Activated CD8-positive, alpha-beta memory T cell treated with anti-CD3 and anti-CD28 coated beads, Interleukin-2, amount 50 U/mL, for 1 hour (primary cell): ENCODE measurements around the gene CPTP.

Experiments
- DNase-seq: peaks from one replicate; pipeline ENCODE4 v3.0.0-alpha.2; 2020; ENCODE audit errors: extremely low read depth

The CPTP gene

GRCh38 chr1:1319646-1319941 lies 5.0 kb upstream of the CPTP start:
- no peak for DNase-seq

GRCh38 chr1:1320666-1321448 lies 3.7 kb upstream of the CPTP start:
- no peak for DNase-seq

GRCh38 chr1:1321477-1321876 lies 3.1 kb upstream of the CPTP start:
- no peak for DNase-seq

GRCh38 chr1:1322418-1322817 lies 2.2 kb upstream of the CPTP start:
- DNase-seq = no peak

- DNase-seq = no peak
Observed at GRCh38 chr1:1322952-1323351, 1.6 kb upstream of the CPTP start.

GRCh38 chr1:1324084-1324523 lies 498 bp upstream of the CPTP start:
- no peak for DNase-seq

- DNase-seq = no peak
Observed at GRCh38 chr1:1325288-1326074, 879 bp downstream of the CPTP start.

- no peak for DNase-seq
Observed at GRCh38 chr1:1326075-1326605, 1.5 kb downstream of the CPTP start.

- no peak for DNase-seq
Observed at GRCh38 chr1:1327291-1327690, 2.7 kb downstream of the CPTP start.

GRCh38 chr1:1328254-1328653 lies 3.7 kb downstream of the CPTP start:
- DNase-seq = no peak

GRCh38 chr1:1329304-1330210 lies 5.0 kb downstream of the CPTP start:
- DNase-seq = no peak

GRCh38 chr1:1330366-1331067 lies 5.9 kb downstream of the CPTP start:
- no peak for DNase-seq

GRCh38 chr1:1331068-1331965 lies 6.7 kb downstream of the CPTP start, which contains the start of gene TAS1R3:
Gene TAS1R3, plus strand, starts transcription at chr1:1331280. Its CDS starts 66 bp downstream, at chr1:1331346.
- no peak for DNase-seq

- DNase-seq = no peak
Observed at GRCh38 chr1:1332031-1332755, 7.6 kb downstream of the CPTP start.

GRCh38 chr1:1332774-1333480 lies 8.3 kb downstream of the CPTP start:
- DNase-seq = no peak

- no peak for DNase-seq
Observed at GRCh38 chr1:1333551-1334241, 9.1 kb downstream of the CPTP start.

GRCh38 chr1:1334835-1335234 lies 10.2 kb downstream of the CPTP start:
- no peak for DNase-seq

GRCh38 chr1:1335283-1335682 lies 10.7 kb downstream of the CPTP start:
- no peak for DNase-seq
